HG02970 (cell line): Measurements from ENCODE around the gene CHCHD1.
"Not testable (repeated sequence)": the region's sequence is repeated elsewhere in the genome, so short reads cannot be mapped to it uniquely, and the experiment has no call there.

Experiments used
- ATAC-seq: cut with Tn5 transposase; IDR thresholded peaks from one replicate; pipeline ENCODE4 v1.9.1; 2021; ENCODE audit warnings: mild to moderate bottlenecking, moderate library complexity, moderate number of reproducible peaks; ENCODE audit not compliant: unreplicated experiment, low FRiP score

The CHCHD1 gene

DNA sequence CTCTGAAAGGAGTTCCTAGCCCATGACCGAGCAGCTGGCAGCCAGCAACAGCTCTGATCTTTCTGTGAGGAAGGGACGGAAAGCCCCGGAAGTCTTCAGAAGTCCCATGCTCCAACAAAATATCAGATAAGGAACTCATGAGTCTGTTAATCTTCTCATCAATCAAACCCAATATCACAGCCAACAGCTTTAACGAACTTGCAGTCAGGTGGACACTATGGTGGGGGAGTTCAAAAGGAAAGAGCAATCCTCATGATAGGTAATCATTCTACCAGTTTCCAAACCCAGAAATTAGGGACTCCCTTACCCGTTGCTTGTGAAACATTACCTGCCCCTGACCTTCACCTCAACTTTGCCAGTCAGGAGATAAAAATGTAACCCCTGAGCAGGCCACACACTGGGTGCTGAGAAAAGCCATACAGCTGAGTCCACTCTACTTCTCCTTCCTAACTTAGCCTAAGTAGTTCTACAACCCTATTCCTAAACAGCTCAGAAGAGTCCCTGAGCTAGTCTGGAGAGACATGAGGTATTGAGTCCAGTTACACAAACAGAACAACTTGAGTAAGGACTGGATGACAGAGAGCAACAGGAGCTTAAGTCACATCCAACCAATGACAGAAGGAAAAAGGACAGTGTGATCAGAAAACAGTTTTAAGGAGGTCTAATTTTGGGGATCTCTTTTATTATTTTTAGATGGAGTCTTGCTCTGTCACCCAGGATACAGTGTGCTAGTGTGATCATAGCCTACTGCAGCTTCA lies 27.4 kb downstream of the CHCHD1 start:
- ATAC-seq: no peak

DNA sequence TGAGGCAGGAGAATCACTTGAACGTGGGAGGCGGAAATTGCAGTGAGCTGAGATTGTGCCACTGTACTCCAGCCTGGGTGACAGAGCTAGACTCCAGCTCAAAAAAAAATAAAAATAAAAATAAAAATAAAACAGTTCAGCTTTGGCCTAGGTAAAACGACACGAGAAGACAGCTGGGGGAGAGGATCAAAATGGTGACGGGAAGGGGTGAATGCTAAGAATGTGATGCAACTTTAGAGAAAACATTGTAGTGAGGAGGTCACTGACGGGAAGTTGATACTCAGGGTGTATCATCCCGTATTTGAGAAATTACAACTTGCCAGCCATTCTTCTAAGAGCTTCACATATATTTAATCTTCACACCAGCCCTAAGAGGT lies 28.5 kb downstream of the CHCHD1 start:
- ATAC-seq: no peak

DNA sequence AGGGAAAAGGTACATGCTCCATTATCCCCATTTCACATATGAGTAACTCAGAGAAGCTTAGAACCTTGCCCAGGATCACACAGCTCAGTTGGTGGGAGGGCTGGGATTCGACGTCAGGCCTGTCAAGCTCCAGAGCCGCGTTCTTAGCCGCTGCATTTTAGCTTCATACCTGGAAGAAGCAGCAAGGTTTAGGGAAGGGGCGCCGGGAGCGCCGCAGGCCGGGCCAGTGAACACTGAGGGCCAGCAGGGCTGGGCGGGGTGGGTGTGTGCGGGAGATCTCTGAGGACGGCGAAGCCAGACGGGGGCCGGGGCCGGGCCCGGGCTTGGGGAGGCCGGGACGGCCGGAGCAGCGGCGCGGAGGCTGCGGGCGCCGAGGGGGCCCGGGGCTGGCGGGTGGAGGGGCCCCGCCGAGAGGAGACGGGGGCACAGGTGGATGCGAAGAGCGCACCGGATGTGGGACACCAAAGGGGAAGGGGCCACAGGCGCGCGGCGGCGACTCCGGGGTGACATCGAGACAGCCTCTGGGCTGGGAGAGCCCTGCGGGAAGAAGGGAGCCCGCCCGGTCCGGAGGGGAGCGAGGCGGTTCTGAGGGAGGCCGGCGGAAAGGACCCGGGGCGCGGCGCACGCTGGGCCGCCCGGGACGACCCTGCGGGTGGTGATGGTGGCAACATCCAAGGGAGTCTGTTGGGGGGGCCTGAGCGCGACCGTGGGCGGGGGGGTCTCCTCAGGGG lies 29.1 kb downstream of the CHCHD1 start:
- peak; percentile 28 for ATAC-seq

DNA sequence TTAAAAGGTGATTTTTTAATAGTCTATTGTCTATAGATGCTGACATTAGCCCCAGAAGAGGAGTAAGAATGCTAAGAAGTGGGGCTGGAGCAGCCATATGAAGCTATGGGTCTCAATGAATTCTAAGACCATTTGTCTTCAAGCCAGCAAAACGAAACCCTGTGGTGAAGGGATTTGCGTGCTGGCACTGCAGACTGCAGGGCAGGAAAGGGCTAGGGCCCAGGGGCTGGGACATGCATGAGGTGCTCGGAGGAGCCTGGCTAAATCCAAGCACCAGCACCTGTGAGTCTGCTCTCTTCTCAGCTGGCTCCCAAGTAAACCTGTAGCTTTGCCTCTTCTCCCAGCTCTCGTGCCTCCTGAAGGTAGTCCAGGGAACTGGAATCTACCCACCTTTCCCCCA lies 30.8 kb downstream of the CHCHD1 start:
- ATAC-seq: no peak

DNA sequence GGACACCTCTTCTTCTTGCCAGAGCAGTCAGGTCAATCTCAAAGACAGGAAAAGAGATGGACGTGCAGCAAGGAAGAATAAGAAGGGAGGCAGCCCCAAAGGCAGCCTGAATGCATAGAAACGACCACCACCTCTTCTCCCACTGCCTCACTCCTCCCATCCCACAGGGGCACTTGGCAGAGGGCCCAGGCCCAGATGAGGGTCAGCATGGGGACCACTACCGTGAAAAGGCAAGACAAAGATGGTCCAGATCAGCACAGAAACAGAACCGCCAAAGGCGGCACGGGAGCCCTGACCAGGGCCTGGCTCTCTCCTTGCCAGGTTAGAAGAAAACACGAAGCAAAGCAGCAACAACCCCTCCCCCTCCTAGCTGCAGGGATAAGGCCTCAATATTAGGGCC lies 31.5 kb downstream of the CHCHD1 start:
- ATAC-seq: no peak

DNA sequence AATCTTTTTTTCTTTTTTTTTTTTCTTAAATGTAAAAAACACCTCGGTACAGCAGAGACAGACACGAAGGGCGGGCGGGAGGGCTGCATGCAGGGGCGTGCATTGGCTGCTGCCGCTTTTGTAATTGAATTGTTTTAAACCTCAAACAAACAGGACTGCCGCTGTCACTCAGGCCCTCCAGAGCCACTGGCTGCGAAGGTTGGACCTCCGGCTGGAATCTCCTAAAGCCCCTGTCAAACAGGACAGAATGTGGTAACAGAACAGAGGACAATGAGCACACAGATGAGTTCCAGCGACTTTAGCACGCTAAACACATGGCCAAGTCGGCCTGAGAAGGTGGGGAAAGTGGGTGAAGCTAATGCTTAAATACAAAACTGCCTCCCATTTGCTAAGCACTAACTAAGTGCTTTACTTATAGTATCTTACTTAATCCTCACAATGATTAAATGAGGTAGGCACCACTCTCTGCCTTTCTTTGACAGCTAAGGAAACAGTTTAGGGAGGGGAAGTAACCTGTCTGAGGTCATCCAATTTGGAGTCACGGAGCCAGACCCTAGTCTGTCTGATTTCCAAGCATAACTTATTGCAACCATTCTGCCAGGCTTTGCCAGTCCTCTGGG lies 32.5 kb downstream of the CHCHD1 start:
- ATAC-seq: no peak

DNA sequence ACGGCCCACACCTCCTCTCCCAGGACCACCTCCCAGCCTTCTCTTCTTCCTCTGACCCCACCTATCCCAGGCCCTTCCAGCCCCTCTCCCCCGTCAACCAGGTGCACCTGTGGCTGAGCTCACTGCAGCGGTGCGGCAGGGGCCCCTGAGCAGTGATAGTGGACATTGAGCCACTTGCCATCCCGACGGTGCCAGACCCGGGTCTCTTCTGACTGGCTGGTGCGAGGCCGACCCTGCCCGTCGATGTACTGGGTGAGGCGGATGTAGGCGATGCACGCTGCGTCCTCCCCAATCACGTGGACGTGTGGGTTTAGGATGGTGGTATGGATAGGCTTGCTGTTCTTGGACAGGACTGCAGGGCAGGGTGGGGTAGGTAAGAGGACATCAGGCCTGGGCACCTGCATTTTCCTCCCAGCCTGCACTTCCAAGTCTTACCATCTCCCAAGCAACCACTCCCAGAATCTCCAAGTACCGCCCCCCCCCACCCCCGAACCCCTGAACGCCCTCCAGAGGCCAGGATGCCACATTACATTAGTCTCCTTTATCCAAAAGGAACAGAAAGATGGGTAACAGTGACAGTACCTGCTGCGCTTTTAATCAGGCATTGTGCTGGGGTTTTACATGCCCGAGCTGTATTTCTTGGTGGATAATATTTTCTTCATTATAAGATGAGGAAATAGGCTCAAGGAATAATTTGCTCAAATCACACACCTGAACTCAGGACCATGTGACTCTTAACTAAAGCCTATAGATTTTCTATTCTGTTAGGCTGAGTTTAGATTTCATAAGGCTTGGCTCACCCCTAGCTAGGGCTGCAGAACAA lies 33.3 kb downstream of the CHCHD1 start:
- ATAC-seq: no peak

DNA sequence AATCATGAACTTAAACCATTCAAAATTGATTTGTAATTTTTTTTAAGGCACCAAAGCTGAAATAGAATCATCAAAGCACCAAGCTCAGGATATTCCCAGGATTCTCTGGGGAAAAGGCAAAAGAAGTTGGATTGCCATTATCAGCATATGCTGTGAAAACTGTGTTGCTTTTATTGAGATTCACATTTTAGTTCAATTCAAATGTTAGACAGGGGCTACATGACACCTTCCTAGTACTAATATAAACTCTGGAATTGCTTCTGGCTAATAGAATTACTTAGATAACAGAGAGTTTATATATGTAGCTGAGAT lies 33.8 kb downstream of the CHCHD1 start:
- ATAC-seq: no peak

DNA sequence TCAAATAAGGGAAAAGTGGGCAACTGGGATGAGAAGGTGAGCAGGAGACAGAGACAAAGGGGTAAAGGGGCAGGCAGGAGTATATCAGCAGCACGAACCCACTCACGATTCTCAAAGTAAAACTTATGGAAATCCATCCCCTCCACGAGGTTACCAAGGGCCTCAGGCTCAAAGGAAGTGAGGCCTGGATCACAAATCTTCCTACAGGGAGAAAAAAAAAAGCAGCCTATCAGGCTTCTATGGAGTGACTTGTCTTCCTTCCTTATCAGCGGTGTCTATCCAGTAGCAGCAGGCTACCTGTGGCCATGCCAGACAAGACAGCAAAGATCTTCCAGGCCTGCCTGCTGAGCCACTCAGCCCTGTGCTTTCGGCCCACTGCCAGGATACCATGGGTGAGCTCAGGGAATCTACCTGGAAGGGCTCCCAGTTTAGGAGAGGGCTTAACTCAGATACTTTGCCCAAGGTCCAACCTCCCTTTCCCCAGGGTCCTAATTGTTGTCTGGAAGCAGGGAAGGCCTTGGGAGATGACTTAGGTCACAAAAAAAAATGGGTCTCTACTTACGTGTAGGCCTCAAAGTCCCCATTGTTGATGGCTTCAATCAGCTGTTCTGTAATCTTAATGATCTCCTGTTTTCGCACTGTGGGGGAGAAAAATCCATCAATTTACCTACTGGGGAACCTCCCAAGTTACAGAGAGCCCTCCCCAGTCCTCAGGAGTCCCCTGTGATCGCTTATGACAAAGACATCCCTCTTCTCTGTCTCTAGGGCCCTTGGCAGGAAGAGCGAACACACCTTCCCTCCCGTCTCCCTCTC lies 35.3 kb downstream of the CHCHD1 start:
- ATAC-seq: no peak

DNA sequence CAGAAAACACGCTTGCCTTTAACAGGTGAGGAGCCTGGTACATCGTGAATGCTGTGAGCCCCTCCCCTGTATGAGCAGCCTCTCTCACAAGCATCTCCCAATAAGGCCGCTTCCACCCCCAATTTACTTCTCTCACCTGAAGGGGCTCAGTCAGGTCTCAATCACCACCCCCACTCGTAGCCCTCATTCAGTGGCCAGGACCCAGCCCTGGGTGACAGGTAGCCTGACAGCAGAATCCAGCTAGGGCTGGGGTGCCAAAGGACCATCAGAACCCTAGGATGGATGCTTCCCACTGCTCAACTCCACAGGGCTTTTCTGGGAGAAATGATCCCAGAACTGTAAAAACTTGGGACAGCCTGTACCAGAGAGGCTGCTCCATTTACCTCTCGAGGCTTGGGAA lies 36.0 kb downstream of the CHCHD1 start:
- no peak for ATAC-seq

DNA sequence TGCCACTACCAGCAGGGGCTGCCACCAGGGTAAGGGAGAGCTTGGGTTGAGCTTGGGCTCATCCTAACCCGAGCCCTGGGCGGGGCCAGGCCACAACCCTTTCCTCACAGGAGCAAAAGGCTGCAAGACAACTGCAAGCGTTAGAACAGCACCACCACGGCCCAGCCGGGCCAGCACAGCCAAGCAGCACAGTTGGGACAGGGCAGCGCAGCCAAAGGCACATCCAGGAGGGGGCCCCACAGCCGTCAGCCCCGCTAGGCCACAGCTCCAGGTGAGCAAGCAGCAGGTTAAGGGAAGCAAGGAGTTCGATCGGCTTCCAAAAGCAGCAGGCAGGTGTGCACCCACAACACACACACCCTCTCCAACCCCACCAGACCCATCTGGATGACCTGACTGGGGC lies 36.6 kb downstream of the CHCHD1 start:
- no peak for ATAC-seq

DNA sequence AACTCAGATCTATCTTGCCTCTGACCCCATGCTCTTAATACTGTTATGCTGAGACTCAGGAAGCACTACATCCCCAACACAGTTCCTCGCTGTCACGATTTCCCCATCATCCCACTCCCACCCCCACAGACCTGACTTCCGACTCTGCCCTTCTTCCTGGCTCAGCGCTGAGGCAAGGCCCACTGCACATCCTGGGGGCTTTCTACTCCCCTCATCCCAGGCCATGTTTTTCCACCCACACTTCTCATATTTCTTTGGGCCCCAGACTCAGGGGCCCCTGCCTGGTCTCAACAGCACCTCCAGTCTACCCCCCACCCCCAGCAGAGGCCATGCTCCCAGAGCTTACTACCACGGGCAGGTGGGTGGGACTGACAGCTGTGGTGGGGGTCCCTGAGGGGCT lies 37.2 kb downstream of the CHCHD1 start:
- no peak for ATAC-seq

DNA sequence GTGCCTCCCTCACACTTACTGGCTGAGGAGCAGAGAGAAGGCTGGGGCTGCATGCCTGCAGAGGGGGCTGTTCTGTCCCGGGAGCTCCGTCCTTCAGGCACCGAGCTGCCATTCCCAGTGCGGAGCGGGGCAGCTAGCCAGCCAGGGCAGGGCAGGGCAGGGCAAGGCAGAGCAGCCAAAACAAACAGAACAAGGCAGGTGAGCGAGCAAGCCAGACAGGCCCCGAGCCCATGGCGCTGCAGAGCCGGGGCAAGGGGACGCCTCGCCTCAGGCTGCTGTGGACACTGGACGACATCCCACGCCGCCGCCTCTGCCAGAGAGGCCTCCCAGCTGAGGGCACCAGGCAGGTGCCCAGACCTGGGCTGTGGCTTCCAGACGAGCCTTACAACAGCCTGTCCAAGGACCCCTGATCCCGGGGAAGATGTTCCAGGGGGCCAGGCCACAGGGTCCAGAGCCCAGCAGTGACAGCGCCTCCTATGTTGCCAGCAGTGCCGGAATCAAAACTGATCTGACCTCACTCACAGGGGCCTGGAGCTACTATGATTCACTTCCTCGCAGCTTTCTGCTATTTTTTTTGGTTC lies 37.8 kb downstream of the CHCHD1 start:
- ATAC-seq: no peak

DNA sequence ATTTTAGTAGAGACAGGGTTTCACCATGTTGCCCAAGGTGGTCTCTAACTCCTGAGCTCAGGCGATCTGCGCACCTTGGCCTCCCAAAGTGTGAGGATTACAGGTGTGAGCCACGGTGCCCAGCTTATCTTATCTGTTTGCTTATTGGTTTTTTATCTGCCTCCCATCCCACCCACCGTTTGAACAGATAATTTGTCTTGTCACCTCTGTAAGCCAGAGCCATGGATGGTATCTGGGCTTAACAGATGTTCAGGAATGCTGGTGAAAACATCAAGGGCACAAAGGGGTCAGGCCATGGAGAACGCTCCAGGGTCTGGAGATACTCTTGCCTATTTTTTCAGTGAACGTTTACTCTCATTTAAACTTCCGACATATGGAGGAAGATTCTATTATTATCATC lies 41.5 kb downstream of the CHCHD1 start:
- ATAC-seq: no peak

DNA sequence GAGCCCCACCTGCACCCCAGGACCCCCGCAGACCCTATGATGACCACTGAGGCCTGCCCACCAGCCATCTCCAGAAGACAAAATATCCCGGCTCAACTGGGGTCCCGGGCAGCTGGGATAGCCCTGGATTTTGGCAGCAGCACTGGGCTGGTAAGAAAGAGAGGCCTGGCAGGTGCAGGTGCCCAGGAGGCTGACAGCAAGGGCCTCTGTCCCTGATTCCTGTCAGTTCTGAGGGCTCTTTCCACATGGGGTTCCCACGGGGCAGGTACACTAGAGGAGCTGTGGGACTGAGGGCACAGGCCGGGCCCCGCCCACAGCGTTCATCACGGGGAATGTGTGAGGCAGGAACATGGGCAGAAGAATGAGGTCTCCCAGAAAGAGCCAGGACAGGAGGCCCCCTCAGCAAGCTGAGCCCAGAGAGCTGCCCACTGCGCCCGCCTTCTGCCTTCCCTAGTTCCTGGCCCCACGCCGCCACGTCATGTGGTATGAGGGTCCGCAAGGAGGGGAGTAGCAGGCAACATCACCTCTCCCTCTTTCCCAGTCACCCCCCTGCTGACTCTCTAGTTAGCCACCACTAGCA lies 42.4 kb downstream of the CHCHD1 start:
- ATAC-seq: no peak

DNA sequence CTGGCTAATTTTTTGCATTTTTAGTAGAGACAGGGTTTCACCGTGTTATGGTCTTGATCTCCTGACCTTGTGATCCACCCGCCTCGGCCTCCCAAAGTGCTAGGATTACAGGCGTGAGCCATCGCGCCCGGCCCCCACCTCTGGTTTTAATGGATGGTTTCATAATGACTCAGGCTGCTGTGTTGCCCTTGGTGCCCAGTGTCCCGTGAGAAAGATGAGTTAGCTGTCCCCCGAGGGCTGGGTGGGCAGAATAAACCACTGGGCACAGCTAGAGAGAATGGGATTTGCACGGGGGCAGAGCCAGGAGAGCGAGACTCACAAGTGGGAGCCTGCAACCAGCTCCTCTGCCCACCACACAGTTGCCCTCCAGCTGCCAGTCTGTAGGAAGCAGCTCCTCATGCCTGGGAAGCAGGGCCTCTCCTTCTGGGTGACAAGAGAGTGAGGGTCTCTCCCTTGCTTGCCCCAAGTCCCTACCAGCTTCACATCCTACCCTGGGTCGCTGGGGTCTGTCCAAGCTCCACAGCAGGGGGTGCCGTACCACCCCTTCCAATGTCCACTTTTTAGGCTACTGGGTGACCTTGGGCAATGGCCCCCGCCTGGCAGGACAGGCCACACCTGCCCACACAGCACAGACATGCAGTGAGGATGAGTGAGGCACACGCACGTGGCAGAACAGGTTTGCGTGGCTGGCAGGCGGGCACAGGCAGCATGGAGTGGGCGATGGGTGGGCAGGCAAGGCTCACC lies 45.7 kb downstream of the CHCHD1 start:
- ATAC-seq: no peak

DNA sequence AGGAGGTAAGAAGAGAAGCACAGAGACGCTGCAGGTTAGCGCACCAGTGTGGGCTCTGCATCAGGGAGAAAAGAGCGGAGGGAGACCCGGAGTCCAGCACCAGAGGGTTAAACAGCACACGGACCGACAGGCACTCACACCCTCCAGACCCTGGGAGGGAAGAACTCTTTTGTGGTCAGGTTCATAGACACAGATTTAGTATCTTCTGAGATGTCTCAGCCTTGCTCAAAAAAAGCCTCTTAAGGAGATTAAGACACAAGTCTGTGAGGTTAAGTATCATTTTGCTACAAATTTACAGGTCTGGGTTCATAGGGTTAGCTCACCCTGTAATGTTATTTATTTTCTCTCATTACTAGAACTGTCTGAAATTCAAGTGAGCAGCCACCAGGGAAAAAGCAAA lies 46.3 kb downstream of the CHCHD1 start:
- no peak for ATAC-seq

DNA sequence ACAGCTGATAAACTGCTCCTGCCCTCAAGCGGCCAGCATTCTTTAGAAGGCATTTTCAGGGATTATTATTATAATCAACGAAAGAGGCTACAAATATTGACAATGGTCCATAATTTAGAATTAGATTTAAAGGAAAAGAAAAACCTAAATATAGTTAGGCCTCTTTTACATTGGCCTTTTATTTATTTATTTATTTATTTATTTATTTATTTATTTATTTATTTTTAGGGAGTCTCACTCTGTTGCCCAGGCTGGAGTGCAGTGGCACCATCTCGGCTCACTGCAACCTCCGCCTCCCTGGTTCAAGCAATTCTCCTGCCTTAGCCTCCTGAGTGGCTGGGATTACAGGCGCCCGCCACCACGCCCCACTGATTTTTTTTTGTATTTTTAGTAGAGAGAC lies 47.2 kb downstream of the CHCHD1 start:
- not testable (repeated sequence) for ATAC-seq
